HL-60/S4 treated with phorbol 12-myristate 13-acetate at 8.2 ng/mL for 4 days and 3 days (cell line): ENCODE results near the gene FGF18.

Experiments used
- in situ Hi-C: fragments of 300-500 bp; cut with MboI; formaldehyde crosslinking; loops from 2 replicates; pipeline ENCODE4 v1.15.0; 2022; ENCODE audit warnings: low sequenced_read_pairs

Gene FGF18

GRCh38 chr5:171436804-171437285 is 17.4 kb downstream of the FGF18 start:
- in situ Hi-C loops: no loop called here

- in situ Hi-C loops: no loop called here
These were observed 17.9 kb downstream of the FGF18 start for GRCh38 chr5:171437286-171437821.

DNA sequence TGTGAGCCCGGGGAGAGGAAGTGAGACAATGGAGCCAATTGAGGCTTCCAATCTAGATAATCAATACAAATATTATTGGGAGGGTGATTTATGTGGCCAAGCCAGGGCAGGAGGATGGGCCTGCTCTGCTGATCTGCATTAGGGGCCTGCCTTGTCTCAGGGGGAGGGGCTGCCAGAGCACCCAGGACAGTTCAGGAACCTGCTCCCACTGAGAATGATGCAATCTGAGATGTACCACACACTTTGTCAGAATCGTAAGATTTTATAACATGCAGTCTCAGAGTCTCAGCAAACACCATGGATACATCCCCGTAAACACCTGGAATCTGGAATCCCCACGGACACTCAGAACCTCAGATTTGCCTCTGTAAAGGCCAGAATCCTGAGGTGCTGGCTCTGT is 19.3 kb downstream of the FGF18 start:
- in situ Hi-C loops: no loop called here

GRCh38 chr5:171441246-171441791 is 21.9 kb downstream of the FGF18 start:
- in situ Hi-C loops: no loop called here

DNA sequence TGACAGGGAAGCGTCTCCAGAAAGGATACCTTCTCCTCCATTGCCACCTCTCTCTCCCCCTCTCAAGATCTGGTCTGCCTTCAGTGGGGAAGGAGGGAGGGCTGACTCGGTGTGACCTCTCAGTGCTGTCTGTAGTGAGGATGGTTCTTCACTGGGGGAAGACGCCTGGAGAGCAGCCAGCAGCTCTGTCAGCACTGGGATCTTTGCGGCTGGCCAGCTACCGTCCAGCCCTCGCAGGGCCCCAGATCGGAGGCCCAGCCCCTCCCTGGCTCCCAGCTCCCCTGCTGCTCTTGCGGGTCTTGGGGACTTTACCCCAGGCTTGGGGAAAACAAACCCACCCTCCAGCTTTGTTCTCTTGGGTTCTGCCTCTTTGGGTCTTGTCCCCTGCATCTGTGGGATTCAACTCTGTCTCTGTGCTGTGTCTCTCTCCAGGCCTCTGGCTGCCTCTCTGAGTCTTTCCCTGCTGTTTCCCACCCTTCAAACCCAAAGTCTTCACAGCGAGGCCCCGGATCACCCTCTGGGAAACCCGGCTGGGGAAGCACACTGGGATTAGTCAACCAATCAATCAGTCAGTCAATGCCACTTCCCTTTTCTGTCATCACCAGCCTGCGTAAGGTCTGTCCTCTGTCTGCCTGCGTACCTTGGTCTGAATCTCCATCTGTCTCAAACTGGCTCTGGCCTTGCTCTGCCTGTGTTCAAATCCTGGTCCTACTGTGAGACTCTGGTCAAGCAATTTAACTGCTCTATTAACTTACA is 23.0 kb downstream of the FGF18 start:
- in situ Hi-C loops: no loop called here

DNA sequence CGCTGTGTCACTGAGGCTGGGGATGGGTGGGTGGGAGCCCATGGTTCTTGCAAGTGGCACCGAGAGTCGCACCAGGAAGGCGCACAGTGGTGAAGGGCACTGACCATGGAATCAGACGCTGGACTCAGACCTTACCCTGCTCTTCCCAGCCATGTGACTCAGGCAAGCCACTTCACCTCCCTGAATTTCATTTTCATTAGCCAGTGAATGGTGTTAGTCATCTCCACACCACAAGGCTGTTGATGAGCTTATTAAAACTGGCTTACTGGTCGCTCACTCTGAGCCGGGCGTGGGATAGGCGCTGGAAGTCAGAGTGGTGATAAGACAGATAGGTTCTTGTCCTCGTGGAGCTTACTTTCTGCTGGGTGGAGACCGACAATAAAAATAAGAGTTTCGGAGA is 25.1 kb downstream of the FGF18 start:
- in situ Hi-C loops: no loop called here

- in situ Hi-C loops: no loop called here
These were observed 26.4 kb downstream of the FGF18 start for GRCh38 chr5:171445644-171446516.

- in situ Hi-C loops: no loop called here
These were observed 27.8 kb downstream of the FGF18 start for GRCh38 chr5:171447226-171447625.

DNA sequence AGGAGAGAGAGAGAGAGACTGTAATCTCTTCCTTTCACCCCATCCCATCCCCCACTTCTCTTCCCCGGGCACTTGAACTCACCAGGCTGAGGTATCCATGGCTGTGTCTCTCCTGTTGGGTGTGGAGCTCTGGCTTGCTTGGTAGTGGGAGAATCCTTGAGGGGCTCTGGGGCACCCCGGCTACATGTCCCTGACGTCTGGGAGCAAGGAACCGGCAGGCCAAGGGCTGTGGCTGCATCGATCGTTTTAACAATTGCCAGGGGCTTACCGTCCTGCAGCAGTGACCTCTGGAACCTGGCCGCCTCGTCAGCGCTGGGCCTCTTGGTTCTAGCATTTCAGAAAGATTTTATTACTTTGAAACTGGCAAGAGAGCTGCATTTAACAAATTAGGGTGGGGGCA is 30.0 kb downstream of the FGF18 start:
- in situ Hi-C loops: no loop called here

DNA sequence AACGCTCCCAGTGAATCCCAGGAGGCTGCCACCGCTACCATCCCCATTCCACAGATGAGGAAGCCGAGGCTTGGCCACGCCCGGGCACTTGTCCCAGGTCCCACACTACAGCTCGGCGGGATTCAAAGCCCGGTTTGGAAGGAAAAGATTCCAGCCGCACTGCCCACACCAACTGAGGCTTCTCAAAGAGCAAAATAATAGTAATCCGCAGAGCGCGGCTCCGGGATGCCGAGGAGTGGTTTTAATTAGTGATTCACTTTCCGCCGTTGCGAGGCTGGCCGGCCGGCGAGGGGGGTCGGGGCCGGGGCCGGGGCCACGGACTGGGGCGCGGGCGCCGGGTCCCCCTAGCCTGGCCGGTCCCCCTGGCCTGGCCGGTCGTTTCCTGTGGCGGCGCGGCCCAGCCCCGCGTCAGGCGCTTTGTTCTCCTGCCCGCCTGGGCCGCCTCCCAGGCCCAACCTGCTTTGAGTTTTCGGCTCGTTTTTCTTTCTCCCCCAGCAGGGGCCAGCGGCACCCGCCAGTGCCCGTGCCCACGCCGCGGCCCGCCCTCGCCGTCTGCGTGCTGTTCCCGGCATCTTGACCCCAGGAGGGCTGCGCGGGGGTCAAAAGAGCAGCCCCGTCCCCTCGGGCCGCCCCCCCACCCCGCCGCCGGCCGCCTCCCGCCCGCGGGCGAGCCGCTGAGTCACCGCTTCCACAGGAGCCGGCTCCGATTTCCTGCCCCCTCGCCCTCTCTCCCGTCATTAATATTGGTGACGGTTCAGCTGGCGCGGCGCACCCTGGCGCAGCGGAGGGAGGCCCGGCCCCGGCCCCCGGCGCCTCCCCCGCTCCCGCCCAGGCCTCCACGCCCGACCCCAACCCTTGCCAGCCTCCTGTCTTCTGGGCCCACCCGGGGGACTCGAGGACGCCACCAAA is 31.2 kb downstream of the FGF18 start:
- in situ Hi-C loops: no loop called here

DNA sequence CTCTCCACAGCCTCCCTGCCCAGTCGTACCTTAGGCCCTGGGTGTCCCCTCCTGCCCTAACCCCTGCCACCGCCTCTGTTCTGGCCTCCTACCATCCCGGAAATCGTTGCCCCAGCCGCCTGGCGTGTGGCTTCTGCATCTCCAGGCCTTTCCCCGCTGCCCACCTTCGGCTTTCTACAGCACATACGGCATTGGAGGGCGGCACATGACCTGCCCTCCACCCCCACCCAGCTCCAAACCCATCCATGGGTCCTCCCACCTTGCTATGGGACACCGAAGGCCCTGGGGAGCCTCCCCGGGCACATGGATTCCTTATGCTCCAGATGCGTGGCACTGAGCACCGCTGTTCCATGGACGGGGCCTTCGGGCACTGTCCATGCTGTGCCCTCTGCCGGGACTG is 32.0 kb downstream of the FGF18 start:
- in situ Hi-C loops: no loop called here

- in situ Hi-C loops: no loop called here
These were observed 33.7 kb downstream of the FGF18 start for GRCh38 chr5:171453056-171453725.

DNA sequence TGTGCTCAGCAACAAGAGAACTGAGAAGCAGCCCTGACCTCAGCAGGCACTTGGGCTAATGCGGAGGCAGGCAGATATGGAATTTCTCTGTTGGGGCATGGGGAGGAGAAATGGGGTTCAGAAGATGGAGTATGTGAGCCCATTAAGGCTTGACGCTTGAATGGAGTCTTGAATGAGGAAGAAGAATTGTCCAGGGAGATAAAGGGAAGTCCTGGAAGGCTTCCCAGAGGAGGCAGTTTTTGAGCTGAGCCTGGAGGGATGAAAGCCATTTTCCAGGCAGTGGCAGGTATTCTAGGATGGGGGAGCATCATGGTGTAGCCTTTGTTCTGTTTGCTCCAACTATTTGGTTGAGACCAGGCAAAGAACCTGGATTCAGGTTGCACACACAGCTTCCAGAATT is 34.5 kb downstream of the FGF18 start:
- in situ Hi-C loops: no loop called here

GRCh38 chr5:171454549-171454948 is 35.1 kb downstream of the FGF18 start:
- in situ Hi-C loops: no loop called here

- in situ Hi-C loops: no loop called here
These were observed 36.1 kb downstream of the FGF18 start for GRCh38 chr5:171455522-171455921.

- in situ Hi-C loops: no loop called here
These were observed 37.9 kb downstream of the FGF18 start for GRCh38 chr5:171457208-171457981.

DNA sequence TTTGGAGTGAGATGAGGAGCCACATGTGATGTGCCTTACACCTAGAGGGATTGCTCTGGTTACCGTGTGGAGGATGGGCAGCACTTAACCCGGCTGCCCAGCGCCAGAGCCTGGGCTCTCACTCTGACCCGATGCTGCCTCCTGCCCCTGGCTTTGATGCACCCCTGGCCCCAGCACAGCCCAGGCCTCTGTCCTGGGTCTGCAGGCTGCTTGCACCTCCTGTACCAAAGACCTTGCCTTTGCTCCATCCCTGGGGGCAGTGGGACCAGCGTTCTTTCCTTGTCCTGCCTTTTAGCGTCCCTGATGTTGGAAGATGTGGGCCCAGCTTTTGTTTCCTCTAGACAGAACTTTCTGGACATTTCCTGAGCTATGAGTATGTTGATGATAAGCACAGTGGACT is 40.4 kb downstream of the FGF18 start:
- in situ Hi-C loops: no loop called here

DNA sequence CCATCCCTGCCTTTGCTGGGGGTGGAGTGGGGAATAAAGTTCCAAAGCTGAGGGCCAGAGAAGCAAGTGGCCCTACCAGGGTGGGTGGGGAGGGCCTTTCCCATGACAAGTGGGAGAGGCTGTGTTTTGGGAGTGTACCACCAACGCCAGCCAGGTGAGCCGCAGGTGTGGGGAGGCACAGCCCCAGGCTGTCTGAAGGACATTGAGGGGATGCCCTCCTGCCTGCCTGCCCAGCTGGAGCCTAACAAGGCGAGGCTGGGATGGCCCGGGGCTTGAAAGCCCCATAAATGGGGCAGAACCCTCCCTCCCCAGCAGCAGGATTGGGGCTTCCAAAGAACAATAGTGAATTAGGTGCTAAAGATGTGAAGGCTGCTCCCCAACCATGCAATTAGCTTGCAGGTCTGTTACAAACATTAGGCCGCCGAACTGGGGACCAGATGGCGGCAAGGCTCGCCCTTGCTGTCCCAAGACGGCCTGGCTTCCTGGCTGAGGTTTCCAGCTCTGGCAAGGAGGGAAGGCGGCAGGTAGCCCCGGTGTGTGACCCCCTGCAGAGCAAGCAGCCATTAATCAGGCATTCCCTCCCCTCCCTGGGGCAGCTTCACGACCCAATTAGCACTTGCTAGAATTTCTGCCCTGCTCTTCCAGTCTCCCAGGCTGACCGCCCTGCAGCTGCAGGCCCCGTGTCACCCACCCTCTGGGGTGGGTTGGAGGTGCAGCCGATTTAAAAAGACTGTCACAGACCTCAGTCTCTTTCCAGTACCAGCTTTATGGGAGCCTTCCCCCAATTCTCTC is 42.9 kb downstream of the FGF18 start:
- in situ Hi-C loops: no loop called here
